H9 (cell line): Measurements from ENCODE around the gene PKP3. TPM values are rescaled to one million over a fixed set of nuclear protein-coding genes. Genes with fewer than 3 reads are reported as not detected.

Experiments
- DNase-seq: peaks from one replicate; pipeline ENCODE4 v3.0.0-alpha.2; 2017
- H2AFZ ChIP-seq: one replicate; pipeline ENCODE4 v1.6.1; 2013; ENCODE audit warnings: mild to moderate bottlenecking, low read length, control low read depth, moderate library complexity
- H2AK5ac ChIP-seq: 2 replicates; pipeline ENCODE4 v1.6.1; 2013; ENCODE audit warnings: low read length, control low read depth, mixed read lengths; ENCODE audit not compliant: insufficient read length
- H2BK120ac ChIP-seq: one replicate; pipeline ENCODE4 v1.6.1; 2013; ENCODE audit warnings: low read depth, mild to moderate bottlenecking, low read length, control low read depth, inconsistent platforms; ENCODE audit not compliant: poor library complexity, severe bottlenecking
- H2BK12ac ChIP-seq: 2 replicates; pipeline ENCODE4 v1.6.1; 2013; ENCODE audit warnings: low read length, control low read depth, mixed read lengths, low read depth; ENCODE audit not compliant: insufficient read length
- H2BK15ac ChIP-seq: 2 replicates; pipeline ENCODE4 v1.6.1; 2013; ENCODE audit warnings: low read depth, low read length, control low read depth
- H2BK20ac ChIP-seq: one replicate; pipeline ENCODE4 v1.6.1; 2013; ENCODE audit warnings: low read depth, mild to moderate bottlenecking, low read length, control low read depth, inconsistent platforms; ENCODE audit not compliant: poor library complexity, severe bottlenecking
- H2BK5ac ChIP-seq: 2 replicates; pipeline ENCODE4 v1.6.1; 2013; ENCODE audit warnings: low read length, control low read depth, mixed read lengths; ENCODE audit not compliant: insufficient read length
- H3K14ac ChIP-seq: 2 replicates; pipeline ENCODE4 v1.6.1; 2013; ENCODE audit warnings: low read length, control low read depth; ENCODE audit not compliant: insufficient read depth
- H3K18ac ChIP-seq: 2 replicates; pipeline ENCODE4 v1.6.1; 2013; ENCODE audit warnings: low read depth, mild to moderate bottlenecking, mixed read lengths, low read length, control low read depth; ENCODE audit not compliant: insufficient read length
- H3K23ac ChIP-seq: 2 replicates; pipeline ENCODE4 v1.6.1; 2013; ENCODE audit warnings: low read length, control low read depth, mixed read lengths, low read depth; ENCODE audit not compliant: insufficient read length
- H3K23me2 ChIP-seq: 2 replicates; pipeline ENCODE4 v1.6.1; 2013; ENCODE audit warnings: low read depth, mild to moderate bottlenecking, mixed read lengths, low read length, control low read depth; ENCODE audit not compliant: insufficient read length, poor library complexity, severe bottlenecking
- H3K27ac ChIP-seq: 2 replicates; pipeline ENCODE4 v1.5.1; 2013; ENCODE audit warnings: low read length, control low read depth, mixed read lengths, low read depth; ENCODE audit not compliant: insufficient read length
- H3K27me3 ChIP-seq: 2 replicates; pipeline ENCODE4 v1.6.1; 2013; ENCODE audit warnings: low read length, control low read depth, inconsistent platforms; ENCODE audit not compliant: insufficient read depth
- H3K4ac ChIP-seq: 2 replicates; pipeline ENCODE4 v1.6.1; 2013; ENCODE audit warnings: low read depth, mild to moderate bottlenecking, control low read depth, inconsistent platforms, low read length, moderate library complexity
- H3K4me1 ChIP-seq: 2 replicates; pipeline ENCODE4 v1.6.1; 2013; ENCODE audit warnings: low read length, control low read depth, inconsistent platforms; ENCODE audit not compliant: insufficient read depth
- H3K4me2 ChIP-seq: 2 replicates; pipeline ENCODE4 v1.6.1; 2013; ENCODE audit warnings: low read length, control low read depth, mixed read lengths; ENCODE audit not compliant: insufficient read length, insufficient read depth
- H3K56ac ChIP-seq: 2 replicates; pipeline ENCODE4 v1.6.1; 2013; ENCODE audit warnings: low read depth, mild to moderate bottlenecking, mixed read lengths, low read length, control low read depth; ENCODE audit not compliant: insufficient read length
- H3K79me1 ChIP-seq: 2 replicates; pipeline ENCODE4 v1.6.1; 2013; ENCODE audit warnings: low read depth, mild to moderate bottlenecking, moderate library complexity, low read length, control low read depth, inconsistent platforms; ENCODE audit not compliant: insufficient read depth, poor library complexity, severe bottlenecking
- H3K79me2 ChIP-seq: 2 replicates; pipeline ENCODE4 v1.6.1; 2013; ENCODE audit warnings: low read length, control low read depth, inconsistent platforms; ENCODE audit not compliant: insufficient read depth
- H3K9ac ChIP-seq: 2 replicates; pipeline ENCODE4 v1.6.1; 2013; ENCODE audit warnings: low read length, control low read depth, mixed read lengths; ENCODE audit not compliant: insufficient read length; ENCODE audit errors: extremely low read depth
- H3K9me3 ChIP-seq: one replicate; pipeline ENCODE4 v1.6.1; 2013; ENCODE audit warnings: low read depth, low read length, inconsistent platforms; ENCODE audit not compliant: control insufficient read depth
- H3T11ph ChIP-seq: one replicate; pipeline ENCODE4 v1.6.1; 2013; ENCODE audit warnings: mild to moderate bottlenecking, low read length, control low read depth, inconsistent platforms
- H4K20me1 ChIP-seq: one replicate; pipeline ENCODE4 v1.6.1; 2013; ENCODE audit not compliant: control insufficient read depth, insufficient read length, insufficient read depth
- H4K5ac ChIP-seq: 2 replicates; pipeline ENCODE4 v1.6.1; 2013; ENCODE audit warnings: low read depth, mild to moderate bottlenecking, mixed read lengths, low read length, control low read depth; ENCODE audit not compliant: insufficient read length
- H4K8ac ChIP-seq: replicated peaks from 2 replicates; pipeline ENCODE4 v1.6.1; 2013; ENCODE audit warnings: low read length, control low read depth, mixed read lengths, low read depth; ENCODE audit not compliant: insufficient read length
- H4K91ac ChIP-seq: 2 replicates; pipeline ENCODE4 v1.6.1; 2013; ENCODE audit warnings: low read depth, mild to moderate bottlenecking, moderate library complexity, mixed read lengths, low read length, control low read depth; ENCODE audit not compliant: insufficient read length
- H3K27ac Mint-ChIP-seq, 3 experiments: 2 replicates in 2 of 3; 3 replicates in 1 of 3; pipeline ENCODE4 v1.8.0; 2020 to 2021; ENCODE audit warnings: mixed read lengths in 3 of 3, mild to moderate bottlenecking in 1 of 3, moderate library complexity in 1 of 3
- H3K27me3 Mint-ChIP-seq: 2 replicates; pipeline ENCODE4 v1.8.0; 2021; ENCODE audit warnings: low read depth, mild to moderate bottlenecking, moderate library complexity, mixed read lengths
- H3K36me3 Mint-ChIP-seq, 3 experiments: 2 replicates in 2 of 3; 3 replicates in 1 of 3; pipeline ENCODE4 v1.8.0; 2020 to 2021; ENCODE audit warnings: low read depth in 3 of 3, mixed read lengths in 3 of 3; ENCODE audit not compliant: insufficient read depth in 1 of 3
- H3K4me1 Mint-ChIP-seq, 2 experiments: 2 replicates each; pipeline ENCODE4 v1.8.0; 2020; ENCODE audit warnings: mixed read lengths in 2 of 2
- H3K4me3 Mint-ChIP-seq, 2 experiments: 2 replicates in 1 of 2; 3 replicates in 1 of 2; pipeline ENCODE4 v1.8.0; 2020 to 2021; ENCODE audit warnings: mild to moderate bottlenecking in 2 of 2, mixed read lengths in 2 of 2, moderate library complexity in 1 of 2
- H3K9me3 Mint-ChIP-seq, 2 experiments: 2 replicates in 1 of 2; 3 replicates in 1 of 2; pipeline ENCODE4 v1.8.0; 2020; ENCODE audit warnings: mild to moderate bottlenecking in 2 of 2, mixed read lengths in 2 of 2, moderate library complexity in 1 of 2
- CTCF ChIP-seq: fragments of 200-600 bp; sonication (generic); conservative IDR thresholded peaks from 3 replicates; pipeline ENCODE4 v1.8.0; 2021; ENCODE audit warnings: antibody characterized with exemption, mild to moderate bottlenecking
- WGBS: extraction: QIAGEN DNeasy Blood & Tissue Kit; methylation state at CpG from one replicate; pipeline ENCODE4 v1.1.7; 2013; ENCODE audit warnings: missing lambda C conversion rate, low lambda C conversion rate, mixed read lengths; ENCODE audit not compliant: insufficient read length; ENCODE audit errors: extremely low coverage; 5-methylcytosine and 5-hydroxymethylcytosine counted together
- total RNA-seq: library from RNA; stranded (reverse); gene quantifications from 2 replicates; pipeline ENCODE4 v1.2.1, GENCODE V29; 2021

The PKP3 gene
- total RNA-seq, 1 experiment from 2014 or later, result 41.7 TPM

GRCh38 chr11:396511-396947 lies 2.5 kb downstream of the PKP3 start:
- Histone ChIP-seq H3K23me2 (no peaks in the 10 kb centered on the region), H3K27me3 (no peaks in the 10 kb centered on the region), H4K8ac (no peak overlapping the region), H3K23ac (no peak overlapping the region), H3K4me1 (no peaks in the 10 kb centered on the region), H3K14ac (no peak overlapping the region), H4K5ac (no peak overlapping the region), H4K20me1 (peaks cover 2% of the 10 kb centered on the region), H3K4ac (no peak overlapping the region), H3K27ac (no peak overlapping the region), H3K4me2 (no peak overlapping the region), H3K9ac (no peak overlapping the region), H3K56ac (no peak overlapping the region), H2BK12ac (no peak overlapping the region), H2BK15ac (no peak overlapping the region; the same call in 1 of the 2 replicates), H2BK5ac (no peak overlapping the region), H3T11ph (no peak overlapping the region), H3K18ac (no peak overlapping the region), H2AFZ (no peak overlapping the region), H2BK120ac (no peak overlapping the region), H2BK20ac (no peak overlapping the region), H3K9me3 (no peaks in the 10 kb centered on the region), H2AK5ac (no peak overlapping the region), H3K79me1 (no peaks in the 10 kb centered on the region), H4K91ac (no peak overlapping the region), H3K79me2 (no peaks in the 10 kb centered on the region)
- no peak for DNase-seq
- no peaks in the 10 kb centered on the region for H3K27me3 Mint-ChIP-seq
- peaks cover 10 to 16% of the 10 kb centered on the region in 2 experiments for H3K9me3 Mint-ChIP-seq
- H3K36me3 Mint-ChIP-seq, result peaks cover 2 to 18% (median 18%) of the 10 kb centered on the region in 3 experiments; a peak in 5 of 7 replicates
- H3K4me3 Mint-ChIP-seq, result no peak overlapping the region
- H3K4me1 Mint-ChIP-seq, result peaks cover 2 to 9% of the 10 kb centered on the region in 2 experiments
- TF ChIP-seq CTCF, result peak; percentile 36; the same call in 1 of the 3 replicates
- WGBS, result no CpG with 5 or more reads among the region's 23 CpGs
- H3K27ac Mint-ChIP-seq, result no peak overlapping the region
